Stimulated activated naive CD8-positive, alpha-beta T cell treated with anti-CD3 and anti-CD28 coated beads, Interleukin-15, amount 100 ng/mL, for 72 hours (primary cell): Measurements from ENCODE around the gene CALD1.

Experiments
- ATAC-seq: fragments of 150-1000 bp; cut with Tn5 transposase; 2 replicates; pipeline ENCODE4 v1.10.0; 2021; ENCODE audit warnings: mild to moderate bottlenecking, moderate library complexity
- DNase-seq, 2 donors: peaks; one replicate each; pipeline ENCODE4 v3.0.0; 2021 to 2022
- H3K27ac Mint-ChIP-seq, 2 donors: one replicate each; pipeline ENCODE4 v1.8.0; 2022; ENCODE audit warnings: mild to moderate bottlenecking in 2 of 2, mixed read lengths in 2 of 2, moderate library complexity in 2 of 2
- H3K27me3 Mint-ChIP-seq: one replicate; pipeline ENCODE4 v1.8.0; 2022; ENCODE audit warnings: mixed read lengths
- H3K4me1 Mint-ChIP-seq: one replicate; pipeline ENCODE4 v1.8.0; 2022; ENCODE audit warnings: mild to moderate bottlenecking, mixed read lengths
- H3K4me3 Mint-ChIP-seq, 2 donors: one replicate each; pipeline ENCODE4 v1.8.0; 2022; ENCODE audit warnings: mild to moderate bottlenecking in 2 of 2, mixed read lengths in 2 of 2, moderate library complexity in 1 of 2
- H3K9me3 Mint-ChIP-seq, 2 donors: one replicate each; pipeline ENCODE4 v1.8.0; 2022; ENCODE audit warnings: mixed read lengths in 2 of 2

CALD1 gene, protein sequence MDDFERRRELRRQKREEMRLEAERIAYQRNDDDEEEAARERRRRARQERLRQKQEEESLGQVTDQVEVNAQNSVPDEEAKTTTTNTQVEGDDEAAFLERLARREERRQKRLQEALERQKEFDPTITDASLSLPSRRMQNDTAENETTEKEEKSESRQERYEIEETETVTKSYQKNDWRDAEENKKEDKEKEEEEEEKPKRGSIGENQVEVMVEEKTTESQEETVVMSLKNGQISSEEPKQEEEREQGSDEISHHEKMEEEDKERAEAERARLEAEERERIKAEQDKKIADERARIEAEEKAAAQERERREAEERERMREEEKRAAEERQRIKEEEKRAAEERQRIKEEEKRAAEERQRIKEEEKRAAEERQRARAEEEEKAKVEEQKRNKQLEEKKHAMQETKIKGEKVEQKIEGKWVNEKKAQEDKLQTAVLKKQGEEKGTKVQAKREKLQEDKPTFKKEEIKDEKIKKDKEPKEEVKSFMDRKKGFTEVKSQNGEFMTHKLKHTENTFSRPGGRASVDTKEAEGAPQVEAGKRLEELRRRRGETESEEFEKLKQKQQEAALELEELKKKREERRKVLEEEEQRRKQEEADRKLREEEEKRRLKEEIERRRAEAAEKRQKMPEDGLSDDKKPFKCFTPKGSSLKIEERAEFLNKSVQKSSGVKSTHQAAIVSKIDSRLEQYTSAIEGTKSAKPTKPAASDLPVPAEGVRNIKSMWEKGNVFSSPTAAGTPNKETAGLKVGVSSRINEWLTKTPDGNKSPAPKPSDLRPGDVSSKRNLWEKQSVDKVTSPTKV

GRCh38 chr7:134778941-134779740 is at the start of gene CALD1:
CALD1 (plus strand) TSS chr7:134779634; CDS start chr7:134867734, 88,100 bp downstream.
- no peaks in the 10 kb centered on the region for H3K9me3 Mint-ChIP-seq
- H3K27me3 Mint-ChIP-seq = peaks cover 9% of the 10 kb centered on the region
- no peak within 1 kb of the TSS for H3K4me3 Mint-ChIP-seq
- no peak for DNase-seq
- H3K4me1 Mint-ChIP-seq = no peaks in the 10 kb centered on the region
- H3K27ac Mint-ChIP-seq = no peak within 1 kb of the TSS
- no peak for ATAC-seq

DNA sequence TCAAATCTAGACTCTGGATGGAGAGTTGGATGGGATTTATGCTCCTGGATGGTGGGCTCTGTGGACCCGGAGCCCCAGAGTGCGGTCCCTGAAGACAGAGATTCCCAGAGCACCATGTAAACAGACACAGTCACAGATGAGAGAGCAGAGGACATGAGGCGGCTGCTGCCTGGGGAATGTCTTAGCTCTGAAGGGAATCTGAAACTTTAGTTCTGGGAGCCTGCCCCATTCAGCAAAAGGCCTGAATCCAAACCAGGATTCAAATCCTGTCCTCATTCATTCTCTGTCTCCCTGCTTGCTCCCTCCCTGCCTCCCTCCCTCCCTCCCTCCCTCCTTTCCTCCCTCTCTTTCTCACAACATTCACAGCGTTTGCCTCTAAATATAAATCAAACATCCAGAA is 49.5 kb upstream of the CALD1 start:
- no peak for ATAC-seq
- Mint-ChIP-seq H3K4me1 (peaks cover under 1% of the 10 kb centered on the region), H3K27me3 (no peaks in the 10 kb centered on the region), H3K27ac (no peak overlapping the region), H3K4me3 (no peak overlapping the region), H3K9me3 (peaks cover 4 to 17% of the 10 kb centered on the region in 2 donors)
- no peak for DNase-seq

DNA sequence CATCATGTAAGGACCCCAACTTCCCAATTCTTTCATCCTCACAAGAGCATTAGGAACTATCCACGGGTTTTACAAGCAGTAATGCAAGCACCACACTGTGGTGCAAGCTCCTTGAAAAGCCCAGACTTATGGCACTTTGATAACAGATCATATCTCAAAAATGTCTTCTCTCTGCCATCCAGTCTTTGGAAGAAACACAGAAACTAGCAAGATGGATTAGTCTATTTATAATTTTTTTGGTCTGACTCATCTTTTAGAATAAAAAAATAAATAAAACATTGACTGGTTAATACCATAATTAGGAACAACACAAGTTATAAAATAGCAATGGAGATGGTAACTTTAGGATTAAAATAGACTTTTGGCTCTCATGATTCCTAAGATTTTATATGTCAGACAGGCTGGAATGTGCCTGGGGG is 49.0 kb upstream of the CALD1 start:
- H3K27me3 Mint-ChIP-seq = no peaks in the 10 kb centered on the region
- DNase-seq = no peak
- H3K4me3 Mint-ChIP-seq = no peak overlapping the region
- ATAC-seq = no peak
- no peak overlapping the region for H3K27ac Mint-ChIP-seq
- peaks cover 4 to 13% of the 10 kb centered on the region in 2 donors for H3K9me3 Mint-ChIP-seq
- H3K4me1 Mint-ChIP-seq = no peaks in the 10 kb centered on the region

- DNase-seq (no peak), ATAC-seq (no peak)
- peaks cover 4 to 7% of the 10 kb centered on the region in 2 donors for H3K9me3 Mint-ChIP-seq
- H3K27ac Mint-ChIP-seq = peak overlapping the region in 1 of 2 donors; percentile 14
- no peaks in the 10 kb centered on the region for H3K27me3 Mint-ChIP-seq
- H3K4me1 Mint-ChIP-seq = no peaks in the 10 kb centered on the region
- no peak overlapping the region for H3K4me3 Mint-ChIP-seq
Measured at GRCh38 chr7:134731616-134732015, 47.8 kb upstream of the CALD1 start.

- DNase-seq (no peak), ATAC-seq (no peak)
- peak overlapping the region in 1 of 2 donors; percentile 30 for H3K27ac Mint-ChIP-seq
- H3K27me3 Mint-ChIP-seq = no peaks in the 10 kb centered on the region
- H3K9me3 Mint-ChIP-seq = peaks cover 4 to 7% of the 10 kb centered on the region in 2 donors
- H3K4me1 Mint-ChIP-seq = no peaks in the 10 kb centered on the region
- no peak overlapping the region for H3K4me3 Mint-ChIP-seq
Measured at GRCh38 chr7:134732728-134733127, 46.7 kb upstream of the CALD1 start.

DNA sequence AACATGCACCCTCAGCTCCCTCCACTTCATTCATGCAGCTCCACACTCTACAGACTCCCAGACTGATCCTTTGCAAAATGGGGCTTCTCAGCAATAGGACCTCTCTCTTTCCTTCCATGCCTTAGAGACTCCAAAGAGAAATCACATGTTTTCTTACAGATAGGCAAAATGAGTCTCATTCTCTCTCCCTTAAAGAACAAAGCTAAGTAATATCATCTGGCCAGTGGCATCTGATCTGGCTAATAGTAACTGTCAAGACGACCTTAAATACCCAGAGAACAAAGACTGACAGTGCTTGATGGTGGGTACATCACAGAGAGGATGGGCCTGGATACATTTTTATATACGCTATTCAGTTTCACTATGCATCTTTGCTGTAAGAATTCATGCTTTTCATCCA is 43.1 kb upstream of the CALD1 start:
- Mint-ChIP-seq H3K27ac (no peak overlapping the region), H3K27me3 (no peaks in the 10 kb centered on the region), H3K4me3 (no peak overlapping the region), H3K9me3 (peaks cover 0 to under 1% of the 10 kb centered on the region in 2 donors), H3K4me1 (peaks cover 6% of the 10 kb centered on the region)
- DNase-seq = no peak
- ATAC-seq = no peak

GRCh38 chr7:134737566-134738345 is 41.7 kb upstream of the CALD1 start:
- no peak overlapping the region for H3K4me3 Mint-ChIP-seq
- peak overlapping the region; percentile 4 to 28 for H3K27ac Mint-ChIP-seq
- H3K4me1 Mint-ChIP-seq = peaks cover 6% of the 10 kb centered on the region
- DNase-seq = peak in 1 of 2 donors; percentile 16
- no peaks in the 10 kb centered on the region for H3K27me3 Mint-ChIP-seq
- peak; percentile 90 for ATAC-seq
- no peaks in the 10 kb centered on the region for H3K9me3 Mint-ChIP-seq

- Mint-ChIP-seq H3K4me1 (peaks cover 6% of the 10 kb centered on the region), H3K9me3 (no peaks in the 10 kb centered on the region), H3K27ac (no peak overlapping the region), H3K4me3 (no peak overlapping the region), H3K27me3 (no peaks in the 10 kb centered on the region)
- DNase-seq (no peak), ATAC-seq (no peak)
Measured at GRCh38 chr7:134739362-134739761, 40.1 kb upstream of the CALD1 start.

DNA sequence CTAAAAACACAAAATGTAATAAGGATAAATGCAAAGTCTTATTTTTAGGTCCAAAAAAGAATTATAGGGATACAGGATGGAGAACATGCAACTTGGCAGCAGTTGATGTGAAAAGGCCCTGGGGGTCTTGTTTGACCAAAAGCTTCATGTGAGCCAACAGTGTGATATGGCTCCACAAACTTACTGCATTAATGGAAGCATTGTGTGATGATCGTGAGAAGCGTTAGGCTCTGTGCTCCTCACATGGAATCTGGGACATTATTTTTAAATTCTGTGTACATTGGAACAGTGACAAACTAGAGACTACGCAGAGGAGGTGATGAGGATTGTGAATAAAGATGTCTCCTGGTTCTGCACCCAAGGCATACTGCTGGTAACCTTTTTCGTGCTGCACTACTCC is 39.1 kb upstream of the CALD1 start:
- Mint-ChIP-seq H3K27ac (no peak overlapping the region), H3K4me1 (peaks cover 6% of the 10 kb centered on the region), H3K4me3 (no peak overlapping the region), H3K27me3 (no peaks in the 10 kb centered on the region), H3K9me3 (no peaks in the 10 kb centered on the region)
- ATAC-seq (no peak), DNase-seq (no peak)

GRCh38 chr7:134741907-134742635 is 37.4 kb upstream of the CALD1 start:
- DNase-seq (no peak), ATAC-seq (no peak)
- Mint-ChIP-seq H3K9me3 (no peaks in the 10 kb centered on the region), H3K27ac (peak overlapping the region in 1 of 2 donors; percentile 5), H3K27me3 (no peaks in the 10 kb centered on the region), H3K4me3 (no peak overlapping the region), H3K4me1 (peaks cover 6% of the 10 kb centered on the region)

GRCh38 chr7:134742688-134743350 is 36.6 kb upstream of the CALD1 start:
- Mint-ChIP-seq H3K9me3 (no peaks in the 10 kb centered on the region), H3K27me3 (no peaks in the 10 kb centered on the region), H3K27ac (no peak overlapping the region), H3K4me3 (no peak overlapping the region), H3K4me1 (peaks cover 6% of the 10 kb centered on the region)
- no peak for DNase-seq
- no peak for ATAC-seq

- H3K4me3 Mint-ChIP-seq = no peak overlapping the region
- H3K9me3 Mint-ChIP-seq = no peaks in the 10 kb centered on the region
- no peak overlapping the region for H3K27ac Mint-ChIP-seq
- H3K4me1 Mint-ChIP-seq = no peaks in the 10 kb centered on the region
- no peaks in the 10 kb centered on the region for H3K27me3 Mint-ChIP-seq
- ATAC-seq (no peak), DNase-seq (no peak)
Measured at GRCh38 chr7:134744569-134744968, 34.9 kb upstream of the CALD1 start.

DNA sequence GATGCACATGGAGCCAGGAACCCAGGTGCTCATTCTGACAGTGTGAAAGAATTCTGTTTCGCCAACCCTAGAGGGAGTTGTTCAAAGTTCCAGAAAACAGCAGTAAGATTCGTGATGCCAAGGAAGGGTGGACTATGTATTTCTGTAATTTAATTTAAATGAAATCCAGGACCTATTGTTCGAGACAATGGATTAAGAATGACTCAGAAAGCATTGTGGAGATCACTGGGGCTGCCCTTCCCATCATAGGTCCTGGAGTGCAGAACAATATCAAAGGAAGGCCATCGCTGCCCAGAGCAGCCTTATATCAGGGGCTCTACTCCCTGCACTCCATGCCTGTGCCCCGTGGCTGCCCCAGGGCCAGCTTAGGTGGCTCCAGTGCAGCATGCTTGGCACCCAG is 32.1 kb upstream of the CALD1 start:
- ATAC-seq = no peak

More for the DNA sequence above, 32.1 kb upstream of the CALD1 start:
- no peaks in the 10 kb centered on the region for H3K27me3 Mint-ChIP-seq
- H3K27ac Mint-ChIP-seq = no peak overlapping the region
- DNase-seq = no peak
- no peaks in the 10 kb centered on the region for H3K4me1 Mint-ChIP-seq
- no peak overlapping the region for H3K4me3 Mint-ChIP-seq
- H3K9me3 Mint-ChIP-seq = no peaks in the 10 kb centered on the region
